ENCODE measurements around the gene JAK3. TPM values are rescaled to one million over a fixed set of nuclear protein-coding genes. Genes with fewer than 3 reads are reported as not detected.

Gene JAK3
- total and polyA plus RNA-seq, 2 of the 13 experiments (the other 11 are each of a cell fraction or from before 2014, with no cell fraction given), result 3.4 to 18.6 TPM

- no peak; the same call in 1 of the 2 replicates for TF ChIP-seq HBP1 (CRISPR knock-in tag; IDR thresholded peaks at IDR 0.05; ENCODE audit: low read depth)
- no peak for TF ChIP-seq CEBPG (CRISPR knock-in tag; IDR thresholded peaks at IDR 0.05)
- TF ChIP-seq ZNF556 (CRISPR knock-in tag; IDR thresholded peaks at IDR 0.05; ENCODE audit: borderline replicate concordance), result no peak
- no peak for TF ChIP-seq CCDC6 (CRISPR knock-in tag; IDR thresholded peaks at IDR 0.05)
- no peak for TF ChIP-seq SIX4 (CRISPR knock-in tag; IDR thresholded peaks at IDR 0.05)
- TF ChIP-seq ZNF660 (CRISPR knock-in tag; IDR thresholded peaks at IDR 0.05; ENCODE audit: borderline replicate concordance, low read depth), result no peak
- no peak; the same call in 1 of the 2 replicates for TF ChIP-seq ZNF709 (CRISPR knock-in tag; IDR thresholded peaks at IDR 0.05)
- TF ChIP-seq XBP1 (CRISPR knock-in tag; IDR thresholded peaks at IDR 0.05), result no peak
- peak; percentile 57 for TF ChIP-seq KDM2A (CRISPR knock-in tag; IDR thresholded peaks at IDR 0.05; ENCODE audit: borderline replicate concordance, low read depth)
- peak; percentile 70 for TF ChIP-seq ASH2L (IDR thresholded peaks at IDR 0.05; ENCODE audit: insufficient read length, low read depth, low read length)
- peak; percentile 45; the same call in 1 of the 2 replicates for TF ChIP-seq ZNF788 (CRISPR knock-in tag; IDR thresholded peaks at IDR 0.05; ENCODE audit: borderline replicate concordance)
- TF ChIP-seq MXD4 (CRISPR knock-in tag; IDR thresholded peaks at IDR 0.05), result peak; percentile 82
- no peak for TF ChIP-seq ZFP36L1 (CRISPR knock-in tag; IDR thresholded peaks at IDR 0.05)
- TF ChIP-seq ZNF547 (CRISPR knock-in tag; IDR thresholded peaks at IDR 0.05), result no peak; the same call in 1 of the 2 replicates
- TF ChIP-seq HNRNPLL (IDR thresholded peaks at IDR 0.05; ENCODE audit: low read depth, low read length, poor library complexity, severe bottlenecking), result peak; percentile 82
- TF ChIP-seq ZNF18 (CRISPR knock-in tag; IDR thresholded peaks at IDR 0.05; ENCODE audit: insufficient replicate concordance), result peak; percentile 90
- no peak; the same call in 1 of the 2 replicates for TF ChIP-seq ZNF34 (CRISPR knock-in tag; IDR thresholded peaks at IDR 0.05; ENCODE audit: borderline replicate concordance)
- no peak for TF ChIP-seq KDM3A (CRISPR knock-in tag; IDR thresholded peaks at IDR 0.05; ENCODE audit: low read depth)
- TF ChIP-seq ZFP36 (IDR thresholded peaks at IDR 0.05; ENCODE audit: borderline replicate concordance, low read depth, low read length, partially characterized antibody), result no peak
- TF ChIP-seq ZNF513 (CRISPR knock-in tag; conservative IDR thresholded peaks at IDR 0.05), result no peak
- no peak for TF ChIP-seq DNMT3B (CRISPR knock-in tag; conservative IDR thresholded peaks at IDR 0.05)
- TF ChIP-seq ZNF329 (CRISPR knock-in tag; IDR thresholded peaks at IDR 0.05; ENCODE audit: low read depth), result no peak
- no peak for TF ChIP-seq MLX (CRISPR knock-in tag; IDR thresholded peaks at IDR 0.05)
- TF ChIP-seq THAP11 (CRISPR knock-in tag; IDR thresholded peaks at IDR 0.05), result peak; percentile 100
- no peak for TF ChIP-seq FIP1L1 (IDR thresholded peaks at IDR 0.05; ENCODE audit: borderline replicate concordance, insufficient read depth, low read depth, low read length)
- TF ChIP-seq TP53 (CRISPR knock-in tag; conservative IDR thresholded peaks at IDR 0.05), result no peak; the same call in 1 of the 2 replicates
Observed at GRCh38 chr19:17859533-17860330, 11.9 kb upstream of the JAK3 start, which contains the start of gene RPL18A (continued).
